Body of pancreas (tissue), 4 donors: ENCODE measurements around the gene BUB1B.

Experiments used
- POLR2A ChIP-seq, 3 donors: fragments of 450-650 bp; IDR thresholded peaks; one replicate each; pipeline ENCODE4 v1.6.1; 2016; ENCODE audit warnings: antibody characterized with exemption in 3 of 3, mild to moderate bottlenecking in 2 of 3
- TF ChIP-seq, protein P1 (sequence below), 7 experiments: fragments of 450-650 bp in 4 of 7; fragments of 200-600 bp in 3 of 7; sonication (generic) in 3 of 7; IDR thresholded peaks; one replicate each; pipeline ENCODE4 v1.5.1; 2016 to 2019; ENCODE audit warnings: antibody characterized with exemption in 7 of 7

DNA sequence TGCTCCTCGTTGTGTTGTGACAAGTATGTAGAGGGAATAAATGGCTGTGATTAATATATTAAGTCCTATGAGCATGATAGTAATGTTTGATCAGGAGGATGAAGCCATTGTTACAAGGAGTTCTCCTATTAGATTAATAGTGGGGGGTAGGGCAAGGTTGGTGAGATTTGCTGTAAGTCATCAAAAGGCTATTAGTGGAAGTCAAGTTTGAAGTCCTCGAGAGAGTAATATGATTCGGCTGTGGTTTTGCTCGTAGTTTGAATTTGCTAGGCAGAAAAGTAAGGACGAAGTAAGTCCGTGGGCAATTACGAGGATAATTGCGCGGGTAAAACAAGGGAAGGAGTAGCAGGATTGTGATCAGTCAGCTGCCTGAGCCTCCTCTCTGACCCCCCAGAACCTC, 26.0 kb upstream of the BUB1B start:
- TF ChIP-seq, protein P1, sequence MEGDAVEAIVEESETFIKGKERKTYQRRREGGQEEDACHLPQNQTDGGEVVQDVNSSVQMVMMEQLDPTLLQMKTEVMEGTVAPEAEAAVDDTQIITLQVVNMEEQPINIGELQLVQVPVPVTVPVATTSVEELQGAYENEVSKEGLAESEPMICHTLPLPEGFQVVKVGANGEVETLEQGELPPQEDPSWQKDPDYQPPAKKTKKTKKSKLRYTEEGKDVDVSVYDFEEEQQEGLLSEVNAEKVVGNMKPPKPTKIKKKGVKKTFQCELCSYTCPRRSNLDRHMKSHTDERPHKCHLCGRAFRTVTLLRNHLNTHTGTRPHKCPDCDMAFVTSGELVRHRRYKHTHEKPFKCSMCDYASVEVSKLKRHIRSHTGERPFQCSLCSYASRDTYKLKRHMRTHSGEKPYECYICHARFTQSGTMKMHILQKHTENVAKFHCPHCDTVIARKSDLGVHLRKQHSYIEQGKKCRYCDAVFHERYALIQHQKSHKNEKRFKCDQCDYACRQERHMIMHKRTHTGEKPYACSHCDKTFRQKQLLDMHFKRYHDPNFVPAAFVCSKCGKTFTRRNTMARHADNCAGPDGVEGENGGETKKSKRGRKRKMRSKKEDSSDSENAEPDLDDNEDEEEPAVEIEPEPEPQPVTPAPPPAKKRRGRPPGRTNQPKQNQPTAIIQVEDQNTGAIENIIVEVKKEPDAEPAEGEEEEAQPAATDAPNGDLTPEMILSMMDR (IDR thresholded peaks at IDR 0.05), result no peak
- TF ChIP-seq POLR2A (IDR thresholded peaks at IDR 0.05), result no peak
